Measurements from ENCODE around the gene DLX2.
"Not testable (repeated sequence)": the region's sequence is repeated elsewhere in the genome, so short reads cannot be mapped to it uniquely, and the experiment has no call there.

Gene DLX2

GRCh38 chr2:172082105-172082943, 20.4 kb downstream of the DLX2 start:
- DNase-seq: peak; percentile 22

GRCh38 chr2:172081221-172082022, 21.3 kb downstream of the DLX2 start:
- peak; percentile 26 for DNase-seq

GRCh38 chr2:172080641-172081220, 22.0 kb downstream of the DLX2 start:
- no peak for DNase-seq

GRCh38 chr2:172079838-172080640, 22.7 kb downstream of the DLX2 start:
- DNase-seq: peak; percentile 76

GRCh38 chr2:172079416-172079815, 23.3 kb downstream of the DLX2 start:
- no peak for DNase-seq

- DNase-seq: no peak
Measured at GRCh38 chr2:172074254-172074653, 28.4 kb downstream of the DLX2 start.

- DNase-seq: no peak
Measured at GRCh38 chr2:172073518-172073917, 29.2 kb downstream of the DLX2 start.

- no peak for DNase-seq
Measured at GRCh38 chr2:172072706-172073105, 30.0 kb downstream of the DLX2 start.

GRCh38 chr2:172072303-172072702, 30.4 kb downstream of the DLX2 start:
- DNase-seq: no peak

- DNase-seq: no peak
Measured at GRCh38 chr2:172070936-172071335, 31.8 kb downstream of the DLX2 start.

GRCh38 chr2:172067905-172068304, 34.8 kb downstream of the DLX2 start:
- not testable (repeated sequence) for DNase-seq

- DNase-seq: no peak
Measured at GRCh38 chr2:172066394-172066886, 36.3 kb downstream of the DLX2 start.

- no peak for DNase-seq
Measured at GRCh38 chr2:172065111-172065510, 37.6 kb downstream of the DLX2 start.

GRCh38 chr2:172063446-172063845, 39.3 kb downstream of the DLX2 start:
- no peak for DNase-seq

- peak; percentile 47 for DNase-seq
Measured at GRCh38 chr2:172062402-172063004, 40.2 kb downstream of the DLX2 start.

GRCh38 chr2:172060118-172060517, 42.6 kb downstream of the DLX2 start:
- DNase-seq: not testable (repeated sequence)

GRCh38 chr2:172058660-172059059, 44.0 kb downstream of the DLX2 start:
- no peak for DNase-seq

GRCh38 chr2:172056293-172056692, 46.4 kb downstream of the DLX2 start:
- DNase-seq: no peak

GRCh38 chr2:172053486-172053885, 49.2 kb downstream of the DLX2 start:
- DNase-seq: no peak

- DNase-seq: no peak
Measured at GRCh38 chr2:172052000-172052983, 50.4 kb downstream of the DLX2 start.
